Measurements from ENCODE around the gene RBPJL.

The RBPJL gene

GRCh38 chr20:45355209-45356084 is 48.8 kb downstream of the RBPJL start:
- intact Hi-C loops (cut with DNase I): no loop called here
- no peak for DNase-seq

- intact Hi-C loops (cut with DNase I): no loop called here
- DNase-seq: peak; percentile 39 to 94 (median 72)
Measured at GRCh38 chr20:45358282-45359068, 51.8 kb downstream of the RBPJL start.

GRCh38 chr20:45359069-45359405 is 52.4 kb downstream of the RBPJL start:
- no peak for DNase-seq
- intact Hi-C loops (cut with DNase I): no loop called here

- intact Hi-C loops (cut with DNase I): no loop called here
- DNase-seq: no peak
Measured at GRCh38 chr20:45359406-45360148, 52.9 kb downstream of the RBPJL start.

- intact Hi-C loops (cut with DNase I): no loop called here
- no peak for DNase-seq
Measured at GRCh38 chr20:45361793-45362192, 55.2 kb downstream of the RBPJL start.

GRCh38 chr20:45362804-45363610 is 56.4 kb downstream of the RBPJL start, which contains the start of gene SYS1:
SYS1 (plus strand) TSS chr20:45363156; CDS start chr20:45363532, 376 bp downstream.
- peak; percentile 95 to 99 (median 98) for DNase-seq
- intact Hi-C loops (cut with DNase I): loop anchor here (1.0 kb wide), 1 partner anchor 70 kb away; no protein-coding TSS in a partner anchor

GRCh38 chr20:45363611-45364492 is 57.2 kb downstream of the RBPJL start:
- intact Hi-C loops (cut with DNase I): loop anchor here (1.0 kb wide), 1 partner anchor 69 kb away; no protein-coding TSS in a partner anchor
- no peak for DNase-seq

GRCh38 chr20:45365444-45365970 is 58.9 kb downstream of the RBPJL start:
- intact Hi-C loops (cut with DNase I): no loop called here
- no peak for DNase-seq

GRCh38 chr20:45366192-45366591 is 59.6 kb downstream of the RBPJL start:
- DNase-seq: no peak
- intact Hi-C loops (cut with DNase I): no loop called here

GRCh38 chr20:45366631-45367030 is 60.0 kb downstream of the RBPJL start:
- no peak for DNase-seq
- intact Hi-C loops (cut with DNase I): no loop called here

- intact Hi-C loops (cut with DNase I): no loop called here
- DNase-seq: no peak
Measured at GRCh38 chr20:45367126-45367525, 60.5 kb downstream of the RBPJL start.

All from posterior cingulate gyrus (tissue), 11 donors.